ENCODE data around the gene STON2.

DNA sequence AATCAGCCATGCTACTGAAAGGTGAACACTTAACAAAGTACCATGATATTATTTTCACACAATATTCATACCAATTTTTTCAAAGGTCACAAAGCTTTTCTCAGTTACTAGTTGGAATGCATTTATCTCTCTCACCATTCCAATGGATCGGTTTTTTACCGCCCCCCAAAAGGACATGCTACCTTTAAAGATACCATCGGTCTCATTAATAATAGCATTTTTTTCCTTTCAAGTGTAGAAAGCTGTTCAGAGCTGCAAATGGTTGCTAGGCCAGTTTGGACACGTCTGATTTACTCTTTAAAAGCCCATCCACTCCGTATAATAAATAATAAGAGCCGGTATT is 34.9 kb upstream of the STON2 start:
- no peak for TF ChIP-seq POLR2A (IDR thresholded peaks at IDR 0.05; ENCODE audit: low read depth, low read length)
- TF ChIP-seq TAF1 (IDR thresholded peaks at IDR 0.05; ENCODE audit: borderline replicate concordance, low read depth, low read length) = no peak
- TF ChIP-seq POLR2AphosphoS5 (IDR thresholded peaks at IDR 0.05; ENCODE audit: low read depth, low read length) = no peak

Data from GM12892 (cell line).